SK-N-MC (cell line): ENCODE data around the gene GPR171.
"Not testable (repeated sequence)": the region's sequence is repeated elsewhere in the genome, so short reads cannot be mapped to it uniquely, and the experiment has no call there.

Experiments used
- DNase-seq: peaks from one replicate; pipeline ENCODE4 v3.0.0-alpha.2; 2011; ENCODE audit warnings: low read depth, low spot score
- H3K27ac ChIP-seq: fragments of 200-600 bp; sonication (generic); 2 replicates; pipeline ENCODE4 v1.5.1; 2016; ENCODE audit warnings: mixed run types
- H3K36me3 ChIP-seq: fragments of 200-600 bp; sonication (generic); 2 replicates; pipeline ENCODE4 v1.6.1; 2017; ENCODE audit warnings: antibody characterized with exemption, low read length, mixed read lengths; ENCODE audit not compliant: insufficient read depth
- H3K4me3 ChIP-seq: fragments of 200-600 bp; sonication (generic); 2 replicates; pipeline ENCODE4 v1.5.1; 2016
- H3K9ac ChIP-seq: fragments of 200-600 bp; sonication (generic); 2 replicates; pipeline ENCODE4 v1.8.0; 2017; ENCODE audit warnings: mixed run types, mixed read lengths; ENCODE audit not compliant: insufficient read length
- H3K9me3 ChIP-seq: fragments of 200-600 bp; sonication (generic); 2 replicates; pipeline ENCODE4 v1.6.1; 2017; ENCODE audit warnings: low read depth, mild to moderate bottlenecking, antibody characterized with exemption, low read length, moderate library complexity, mixed read lengths
- EZH2 ChIP-seq: fragments of 200-600 bp; sonication (generic); IDR thresholded peaks from one replicate; pipeline ENCODE4 v1.6.1; 2017; ENCODE audit warnings: antibody characterized with exemption
- FOXP2 ChIP-seq: optimal IDR thresholded peaks from 2 replicates; pipeline ENCODE3; 2011; ENCODE audit warnings: mild to moderate bottlenecking, moderate library complexity; ENCODE audit not compliant: insufficient read depth; ENCODE audit errors: extremely low read length, control extremely low read depth
- POLR2AphosphoS5 ChIP-seq: IDR thresholded peaks from 2 replicates; pipeline ENCODE4 v1.6.1; 2012; ENCODE audit warnings: mild to moderate bottlenecking, low read depth, low read length, borderline replicate concordance

The GPR171 gene

GRCh38 chr3:151203051-151203420, at the start of gene GPR171:
GPR171 (minus strand) TSS chr3:151203216; CDS start chr3:151199386, 3,830 bp downstream.
- Histone ChIP-seq H3K4me3 (no peak within 1 kb of the TSS), H3K27ac (no peak within 1 kb of the TSS), H3K9me3 (no peaks in the 10 kb centered on the region), H3K36me3 (no peaks in the 10 kb centered on the region), H3K9ac (no peak within 1 kb of the TSS)
- no peak for TF ChIP-seq EZH2
- TF ChIP-seq FOXP2: no peak
- no peak for TF ChIP-seq POLR2AphosphoS5
- no peak for DNase-seq

- no peak for DNase-seq
- Histone ChIP-seq H3K27ac (no peak overlapping the region), H3K9ac (no peak overlapping the region), H3K36me3 (no peaks in the 10 kb centered on the region), H3K9me3 (no peaks in the 10 kb centered on the region), H3K4me3 (no peak overlapping the region)
- no peak for TF ChIP-seq POLR2AphosphoS5
- no peak for TF ChIP-seq FOXP2
- TF ChIP-seq EZH2: no peak
These were observed 45.8 kb upstream of the GPR171 start for GRCh38 chr3:151248772-151249337.

GRCh38 chr3:151242006-151242405, 39.0 kb upstream of the GPR171 start:
- not testable (repeated sequence) for H3K27ac ChIP-seq, H3K4me3 ChIP-seq, H3K9me3 ChIP-seq, H3K9ac ChIP-seq, H3K36me3 ChIP-seq, DNase-seq

DNA sequence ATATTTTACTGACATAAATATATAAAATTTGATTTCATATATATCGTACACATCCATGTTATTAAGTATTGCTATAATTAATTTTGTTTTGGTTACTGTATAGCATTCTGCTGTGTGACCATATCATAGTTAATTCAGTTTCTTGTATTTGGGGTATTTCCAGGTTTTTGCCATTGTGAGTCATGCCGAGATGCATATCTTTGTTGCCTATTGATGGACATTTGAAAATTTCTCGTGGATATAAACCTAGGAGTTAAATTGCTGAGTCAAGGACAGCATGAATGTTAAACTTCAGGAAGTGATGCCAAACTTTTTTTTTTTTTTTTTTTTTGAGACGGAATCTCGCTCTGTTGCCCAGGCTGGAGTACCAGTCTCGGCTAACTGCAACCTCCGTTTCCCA, 33.7 kb upstream of the GPR171 start:
- Histone ChIP-seq H3K27ac (no peak overlapping the region), H3K9ac (no peak overlapping the region), H3K36me3 (no peaks in the 10 kb centered on the region), H3K9me3 (no peaks in the 10 kb centered on the region), H3K4me3 (no peak overlapping the region)
- no peak for TF ChIP-seq FOXP2
- no peak for DNase-seq

- Histone ChIP-seq H3K27ac (no peak overlapping the region), H3K36me3 (no peaks in the 10 kb centered on the region), H3K9ac (no peak overlapping the region), H3K9me3 (no peaks in the 10 kb centered on the region), H3K4me3 (no peak overlapping the region)
- no peak for DNase-seq
- no peak for TF ChIP-seq EZH2
- TF ChIP-seq POLR2AphosphoS5: no peak
- no peak for TF ChIP-seq FOXP2
These were observed 33.3 kb upstream of the GPR171 start for GRCh38 chr3:151236316-151236715.

- Histone ChIP-seq H3K9me3 (no peaks in the 10 kb centered on the region), H3K9ac (no peak overlapping the region), H3K36me3 (no peaks in the 10 kb centered on the region), H3K27ac (no peak overlapping the region), H3K4me3 (no peak overlapping the region)
- no peak for TF ChIP-seq POLR2AphosphoS5
- DNase-seq: no peak
These were observed 31.8 kb upstream of the GPR171 start for GRCh38 chr3:151234825-151235224.

- H3K9ac ChIP-seq: no peak overlapping the region
- no peaks in the 10 kb centered on the region for H3K9me3 ChIP-seq
- no peak overlapping the region for H3K4me3 ChIP-seq
- no peaks in the 10 kb centered on the region for H3K36me3 ChIP-seq
- TF ChIP-seq FOXP2 (no peak), EZH2 (no peak), POLR2AphosphoS5 (no peak)
- no peak for DNase-seq
- H3K27ac ChIP-seq: no peak overlapping the region
These were observed 30.0 kb upstream of the GPR171 start for GRCh38 chr3:151232991-151233390.

DNA sequence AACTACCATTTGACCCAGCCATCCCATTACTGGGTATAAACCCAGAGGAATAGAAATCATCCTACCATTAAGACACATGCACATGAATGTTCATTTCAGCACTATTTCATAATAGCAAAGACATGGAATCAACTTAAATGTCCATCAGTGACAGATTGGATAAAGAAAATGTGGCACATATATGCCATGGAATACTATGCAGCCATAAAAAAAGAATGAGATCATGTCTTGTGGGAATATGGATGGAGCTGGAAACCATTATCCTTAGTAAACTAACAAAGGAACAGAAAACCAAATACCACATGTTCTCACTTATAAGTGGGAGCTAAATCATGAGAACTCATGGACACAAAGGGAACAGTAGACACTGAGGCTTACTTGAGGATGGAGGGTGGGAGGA, 29.4 kb upstream of the GPR171 start:
- H3K9me3 ChIP-seq, DNase-seq, H3K9ac ChIP-seq, H3K36me3 ChIP-seq, H3K4me3 ChIP-seq, H3K27ac ChIP-seq: not testable (repeated sequence)

DNA sequence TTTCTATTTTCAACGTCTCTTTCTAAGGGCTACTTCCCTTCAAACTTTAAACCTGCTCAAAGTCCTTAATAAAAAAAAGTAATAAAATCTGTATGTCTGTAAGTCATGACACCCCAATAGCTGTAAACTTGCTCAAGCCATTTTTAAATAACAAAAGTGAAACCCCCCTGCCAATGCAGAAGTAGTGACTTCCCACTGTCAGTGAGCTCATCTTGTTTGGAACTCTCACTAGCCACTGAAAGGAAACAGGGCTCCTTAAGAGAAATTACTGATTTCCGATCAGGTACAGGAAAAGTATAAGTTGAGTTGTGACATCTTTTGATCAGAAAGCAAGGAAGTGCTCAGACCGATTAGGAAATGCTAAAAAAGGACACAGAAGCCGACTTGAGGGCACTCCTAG, 27.6 kb upstream of the GPR171 start:
- DNase-seq: no peak
- H3K4me3 ChIP-seq: no peak overlapping the region
- H3K27ac ChIP-seq: no peak overlapping the region
- H3K9me3 ChIP-seq: no peaks in the 10 kb centered on the region
- H3K36me3 ChIP-seq: no peaks in the 10 kb centered on the region
- H3K9ac ChIP-seq: no peak overlapping the region
- TF ChIP-seq POLR2AphosphoS5: no peak
- TF ChIP-seq EZH2: no peak
- no peak for TF ChIP-seq FOXP2

DNA sequence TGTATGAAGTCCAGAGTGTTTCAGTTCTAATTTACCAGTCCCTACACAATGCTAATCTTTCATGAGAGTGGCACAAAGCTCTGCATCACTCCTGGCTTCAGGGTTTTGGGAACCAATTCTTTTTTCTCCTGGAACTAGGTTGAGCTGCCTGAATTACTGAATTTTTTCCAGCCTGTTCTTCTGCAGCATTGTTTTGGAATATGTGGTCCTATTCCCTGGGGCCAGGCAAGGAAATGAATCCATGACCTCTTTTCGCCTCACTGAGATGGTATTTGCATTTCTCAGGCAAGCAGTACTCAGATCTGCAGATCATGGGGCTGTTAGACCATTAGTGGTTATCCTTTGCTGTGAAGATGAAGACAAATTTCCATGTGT, 25.6 kb upstream of the GPR171 start:
- no peak for TF ChIP-seq FOXP2
- TF ChIP-seq POLR2AphosphoS5: no peak
- no peak for TF ChIP-seq EZH2
- Histone ChIP-seq H3K9ac (no peak overlapping the region), H3K9me3 (no peaks in the 10 kb centered on the region), H3K27ac (no peak overlapping the region), H3K36me3 (no peaks in the 10 kb centered on the region), H3K4me3 (no peak overlapping the region)
- DNase-seq: no peak
